HG02943 (cell line): ENCODE measurements around the gene CCR3.

Experiments used
- ATAC-seq: cut with Tn5 transposase; IDR thresholded peaks from one replicate; pipeline ENCODE4 v1.9.1; 2021; ENCODE audit warnings: mild to moderate bottlenecking, low read depth, moderate library complexity; ENCODE audit not compliant: unreplicated experiment

Gene CCR3

DNA sequence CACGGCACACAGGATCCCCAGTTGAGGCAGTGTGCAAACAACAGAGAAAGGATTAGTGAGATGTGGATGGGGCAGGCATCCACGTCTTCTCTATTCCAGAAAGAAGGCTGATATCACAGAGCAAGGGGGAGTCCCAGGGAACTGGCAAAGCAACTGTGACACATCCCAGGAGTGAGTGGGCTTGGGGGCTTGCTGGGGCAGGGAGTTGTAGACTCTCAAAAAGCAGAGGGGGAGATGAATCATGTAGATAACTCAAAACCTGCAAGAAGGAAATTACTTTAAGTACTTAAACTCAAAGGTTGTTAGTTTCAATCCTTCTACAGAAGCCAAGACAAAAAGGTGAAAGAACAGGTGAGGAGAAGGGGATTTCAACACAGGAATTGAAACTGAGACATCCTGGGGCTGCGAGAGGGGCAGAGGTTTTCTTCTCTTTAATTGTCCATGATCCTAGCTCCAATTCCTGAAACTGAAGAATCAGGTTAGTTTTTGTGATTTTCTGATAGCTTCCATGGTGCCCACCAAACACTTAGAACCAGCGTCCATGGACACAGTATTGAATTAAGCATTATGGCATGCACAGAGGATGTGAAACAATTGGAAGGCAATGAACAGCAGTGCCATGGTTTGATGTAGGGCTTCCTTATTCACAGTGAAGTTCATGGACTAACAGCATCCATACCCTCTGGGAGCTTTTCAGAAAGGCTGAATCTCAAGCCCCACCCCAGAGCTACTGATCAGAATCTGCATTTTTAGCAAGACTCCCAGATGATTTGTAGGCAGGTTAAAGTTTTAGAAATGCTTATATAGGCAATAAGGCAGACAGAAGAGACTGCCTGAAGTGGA lies 52.0 kb downstream of the CCR3 start:
- no peak for ATAC-seq

DNA sequence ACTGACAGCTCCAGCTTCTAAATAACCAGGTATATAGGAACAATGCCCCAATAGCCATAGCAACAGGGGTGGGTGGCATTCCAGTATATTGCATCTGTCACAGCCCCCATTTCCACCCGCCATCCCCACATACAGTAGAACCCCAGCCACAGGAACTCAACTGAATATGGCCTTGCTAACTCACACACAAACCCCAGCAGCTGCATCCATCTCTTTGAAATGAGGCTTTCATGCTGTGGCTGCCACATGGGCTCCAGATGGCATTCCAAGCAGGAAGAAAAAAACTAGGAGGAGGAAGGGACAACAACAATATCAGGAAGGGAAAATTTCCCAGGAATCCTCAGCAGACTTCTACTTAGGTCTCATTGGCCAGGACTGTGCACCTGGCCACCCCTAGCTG lies 54.6 kb downstream of the CCR3 start:
- no peak for ATAC-seq

GRCh38 chr3:46297658-46298423 lies 55.6 kb downstream of the CCR3 start:
- ATAC-seq, result no peak

GRCh38 chr3:46298871-46299607 lies 56.8 kb downstream of the CCR3 start:
- ATAC-seq, result no peak

DNA sequence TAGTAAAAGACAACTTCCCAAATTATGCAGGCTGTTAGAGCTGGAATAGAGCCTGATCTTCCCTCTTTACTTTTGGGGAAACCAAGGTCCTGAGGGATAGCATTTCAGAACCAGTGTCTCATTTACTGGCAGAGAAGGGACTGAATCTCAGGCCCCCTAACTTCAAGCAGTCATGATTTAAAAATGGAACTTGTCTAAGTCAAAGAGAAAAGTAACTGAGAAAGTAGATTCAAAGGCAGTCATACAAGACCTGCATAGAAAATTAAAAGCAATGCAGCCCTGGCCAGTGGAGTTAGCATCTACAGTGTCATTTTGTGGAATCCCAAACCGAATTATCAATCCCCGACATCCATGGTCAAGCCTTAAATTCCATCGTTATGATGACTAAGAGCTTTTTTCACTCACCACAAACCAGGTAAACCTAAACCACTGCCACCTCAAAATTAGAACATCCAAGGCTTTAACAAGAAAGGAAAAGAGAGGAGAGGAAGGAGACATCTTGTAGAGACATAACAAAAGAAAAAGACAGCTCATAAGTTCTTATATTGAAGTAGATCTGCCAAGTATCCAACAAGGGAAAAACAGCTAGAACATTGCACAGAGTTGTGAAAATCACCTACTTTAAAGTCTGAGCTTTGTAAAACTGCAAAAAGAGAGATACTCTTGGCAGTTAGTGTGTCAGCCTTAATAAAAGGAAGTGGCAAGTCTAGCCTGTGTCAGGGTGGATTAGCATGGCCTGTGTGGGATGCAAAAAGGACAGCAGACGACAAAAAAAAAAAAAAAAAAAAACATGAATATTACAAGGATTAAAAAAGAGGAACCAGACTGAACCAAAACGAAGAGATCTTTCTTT lies 57.6 kb downstream of the CCR3 start:
- ATAC-seq, result no peak

DNA sequence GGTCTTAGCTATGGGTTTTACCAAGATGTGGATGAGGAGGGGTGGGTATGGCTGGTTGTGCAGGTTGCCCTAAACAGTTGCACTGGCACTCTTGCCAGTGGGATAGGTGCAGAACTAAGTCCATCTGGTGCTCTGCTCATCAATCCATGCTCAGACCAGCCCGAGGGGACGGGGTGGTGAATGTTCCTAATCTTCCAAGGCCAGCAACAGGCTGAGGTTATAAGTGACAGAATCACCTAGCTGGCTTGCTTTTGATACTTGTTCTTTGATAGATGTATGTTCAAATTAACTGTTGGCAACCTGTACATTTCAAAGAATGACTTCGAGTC lies 58.2 kb downstream of the CCR3 start:
- no peak for ATAC-seq

GRCh38 chr3:46301122-46301835 lies 59.0 kb downstream of the CCR3 start:
- no peak for ATAC-seq

DNA sequence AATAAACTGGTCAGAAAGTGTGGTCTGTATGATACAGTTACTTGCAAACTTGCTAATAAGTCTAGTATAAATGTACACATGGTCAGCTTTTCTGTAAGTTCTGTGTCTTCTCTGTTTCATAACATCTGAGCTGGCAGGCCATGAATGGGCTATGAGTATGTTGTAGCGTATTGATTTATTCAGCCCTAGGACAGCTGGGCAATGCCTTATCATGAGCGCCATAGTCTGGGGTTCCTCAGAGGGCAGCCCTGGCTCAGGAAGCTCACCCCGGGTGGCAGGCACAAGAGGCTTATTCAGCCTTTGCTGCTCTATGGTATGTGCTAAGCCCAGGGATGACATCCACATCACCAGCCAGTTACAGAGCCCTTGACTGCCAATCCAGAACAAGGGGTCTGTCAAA lies 61.0 kb downstream of the CCR3 start:
- no peak for ATAC-seq

DNA sequence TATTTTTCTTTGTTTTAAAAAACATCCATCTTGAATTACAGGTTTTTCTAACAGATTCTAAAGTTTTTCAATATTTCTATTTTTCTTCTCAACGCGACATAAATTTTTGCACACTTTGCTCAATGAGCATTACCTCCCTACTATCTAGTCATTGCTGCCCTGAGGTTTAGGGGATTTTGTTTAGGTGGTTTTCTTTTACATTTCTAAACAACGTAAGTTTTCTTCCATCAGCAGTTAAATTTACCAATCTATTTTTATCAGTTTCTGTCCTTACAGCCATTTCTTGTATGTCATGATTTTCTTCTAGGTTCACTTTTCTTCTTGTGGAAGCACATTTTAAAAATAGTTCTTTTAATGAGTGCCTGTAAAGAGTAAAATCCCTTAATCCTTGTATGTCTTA lies 62.5 kb downstream of the CCR3 start:
- ATAC-seq, result no peak

DNA sequence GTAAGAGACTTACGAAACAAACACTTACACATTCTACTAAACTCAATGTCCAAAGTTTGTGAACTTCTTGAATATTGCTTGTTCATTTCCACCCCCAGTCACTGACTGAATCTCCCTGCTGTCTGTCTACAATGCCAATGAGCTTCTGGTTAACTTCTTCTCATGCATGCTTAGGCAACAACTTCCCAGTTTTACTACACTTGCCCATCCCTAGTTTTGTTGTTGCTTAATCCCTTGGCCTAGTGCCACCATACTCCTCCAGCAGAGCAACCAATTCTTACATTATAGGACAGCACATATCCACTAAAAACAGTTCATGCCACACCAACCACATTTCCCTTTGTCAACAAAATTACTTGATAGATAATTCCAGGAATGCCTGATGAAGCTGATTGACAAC lies 70.7 kb downstream of the CCR3 start:
- no peak for ATAC-seq

DNA sequence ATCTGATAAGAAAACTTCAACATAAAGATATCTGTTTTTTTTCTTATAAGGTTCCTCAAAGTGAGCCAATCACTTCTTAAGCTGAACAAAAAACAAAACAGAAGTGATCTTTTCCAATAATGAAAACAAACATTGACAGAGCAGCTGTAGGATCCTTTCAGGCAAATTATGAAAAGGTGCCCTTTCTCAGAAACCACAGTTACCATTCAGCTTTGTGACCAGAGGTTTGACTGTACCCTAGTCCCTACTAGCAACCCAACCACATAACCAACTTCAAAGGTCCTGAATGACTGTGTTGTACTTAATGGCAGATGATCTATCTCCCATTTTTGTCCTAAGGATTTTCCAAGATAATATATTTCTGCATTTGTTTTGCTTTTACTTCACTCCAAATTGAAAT lies 72.3 kb downstream of the CCR3 start:
- ATAC-seq, result no peak

DNA sequence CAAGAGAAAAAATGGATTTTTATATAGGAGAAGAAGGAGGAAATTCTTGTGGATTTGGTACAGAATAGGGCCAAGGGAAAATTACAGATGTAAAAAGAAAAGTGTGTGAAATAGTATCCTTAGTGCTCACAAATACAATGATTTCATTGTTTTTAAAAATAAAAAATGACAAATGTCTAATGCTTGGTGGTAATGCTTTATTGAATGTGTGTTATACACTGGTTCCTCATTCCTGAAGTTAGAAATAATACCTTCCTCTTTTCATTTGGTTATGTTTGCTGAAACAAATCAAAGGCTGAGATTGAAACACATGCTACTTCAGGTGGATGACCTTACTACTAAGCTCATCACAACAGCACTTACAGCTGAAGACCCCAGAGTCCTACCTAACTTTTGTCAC lies 73.9 kb downstream of the CCR3 start:
- no peak for ATAC-seq
